Measurements from ENCODE around the gene RBFOX2.

RBFOX2 gene

GRCh38 chr22:35956850-35957249, 71.8 kb downstream of the RBFOX2 start:
- Histone ChIP-seq H3K4me1 (ENCODE audit: control insufficient read depth, insufficient read depth, low read length, poor library complexity, severe bottlenecking) (no peaks in the 10 kb centered on the region), H3K27me3 (replicated peaks; ENCODE audit: control insufficient read depth, insufficient read depth, low read length, poor library complexity, severe bottlenecking) (no peaks in the 10 kb centered on the region), H3K9me3 (ENCODE audit: control insufficient read depth, low read length) (no peaks in the 10 kb centered on the region), H3K4me3 (ENCODE audit: insufficient read depth, low read depth, low read length, poor library complexity, severe bottlenecking) (no peak overlapping the region), H3K36me3 (ENCODE audit: control insufficient read depth, insufficient read depth, low read length) (no peaks in the 10 kb centered on the region), H3K27ac (ENCODE audit: insufficient read depth, low read length, poor library complexity, severe bottlenecking) (no peak overlapping the region)
- no peak for DNase-seq

- Histone ChIP-seq H3K4me3 (ENCODE audit: insufficient read depth, low read depth, low read length, poor library complexity, severe bottlenecking) (no peak overlapping the region), H3K9me3 (ENCODE audit: control insufficient read depth, low read length) (no peaks in the 10 kb centered on the region), H3K27ac (ENCODE audit: insufficient read depth, low read length, poor library complexity, severe bottlenecking) (no peak overlapping the region), H3K4me1 (ENCODE audit: control insufficient read depth, insufficient read depth, low read length, poor library complexity, severe bottlenecking) (no peaks in the 10 kb centered on the region), H3K36me3 (ENCODE audit: control insufficient read depth, insufficient read depth, low read length) (no peaks in the 10 kb centered on the region), H3K27me3 (replicated peaks; ENCODE audit: control insufficient read depth, insufficient read depth, low read length, poor library complexity, severe bottlenecking) (no peaks in the 10 kb centered on the region)
- DNase-seq, result no peak
Observed at GRCh38 chr22:35955546-35955945, 73.1 kb downstream of the RBFOX2 start.

- Histone ChIP-seq H3K36me3 (ENCODE audit: control insufficient read depth, insufficient read depth, low read length) (no peaks in the 10 kb centered on the region), H3K27me3 (replicated peaks; ENCODE audit: control insufficient read depth, insufficient read depth, low read length, poor library complexity, severe bottlenecking) (no peaks in the 10 kb centered on the region), H3K4me3 (ENCODE audit: insufficient read depth, low read depth, low read length, poor library complexity, severe bottlenecking) (no peak overlapping the region), H3K4me1 (ENCODE audit: control insufficient read depth, insufficient read depth, low read length, poor library complexity, severe bottlenecking) (no peaks in the 10 kb centered on the region), H3K27ac (ENCODE audit: insufficient read depth, low read length, poor library complexity, severe bottlenecking) (no peak overlapping the region), H3K9me3 (ENCODE audit: control insufficient read depth, low read length) (no peaks in the 10 kb centered on the region)
- no peak for DNase-seq
Observed at GRCh38 chr22:35952576-35952975, 76.0 kb downstream of the RBFOX2 start.

- no peaks in the 10 kb centered on the region for H3K9me3 ChIP-seq (ENCODE audit: control insufficient read depth, low read length)
- no peak overlapping the region for H3K27ac ChIP-seq (ENCODE audit: insufficient read depth, low read length, poor library complexity, severe bottlenecking)
- no peaks in the 10 kb centered on the region for H3K4me1 ChIP-seq (ENCODE audit: control insufficient read depth, insufficient read depth, low read length, poor library complexity, severe bottlenecking)
- no peak overlapping the region for H3K4me3 ChIP-seq (ENCODE audit: insufficient read depth, low read depth, low read length, poor library complexity, severe bottlenecking)
- no peaks in the 10 kb centered on the region for H3K36me3 ChIP-seq (ENCODE audit: control insufficient read depth, insufficient read depth, low read length)
- no peak for DNase-seq
- no peaks in the 10 kb centered on the region for H3K27me3 ChIP-seq (replicated peaks; ENCODE audit: control insufficient read depth, insufficient read depth, low read length, poor library complexity, severe bottlenecking)
Observed at GRCh38 chr22:35950262-35950661, 78.4 kb downstream of the RBFOX2 start.

- Histone ChIP-seq H3K27ac (ENCODE audit: insufficient read depth, low read length, poor library complexity, severe bottlenecking) (no peak overlapping the region), H3K27me3 (replicated peaks; ENCODE audit: control insufficient read depth, insufficient read depth, low read length, poor library complexity, severe bottlenecking) (no peaks in the 10 kb centered on the region)
- no peak for DNase-seq
Observed at GRCh38 chr22:35949243-35949642, 79.4 kb downstream of the RBFOX2 start.

GRCh38 chr22:35947794-35948425, 80.7 kb downstream of the RBFOX2 start:
- no peak for DNase-seq
- Histone ChIP-seq H3K4me3 (ENCODE audit: insufficient read depth, low read depth, low read length, poor library complexity, severe bottlenecking) (no peak overlapping the region), H3K27me3 (replicated peaks; ENCODE audit: control insufficient read depth, insufficient read depth, low read length, poor library complexity, severe bottlenecking) (no peaks in the 10 kb centered on the region), H3K4me1 (ENCODE audit: control insufficient read depth, insufficient read depth, low read length, poor library complexity, severe bottlenecking) (no peaks in the 10 kb centered on the region), H3K36me3 (ENCODE audit: control insufficient read depth, insufficient read depth, low read length) (no peaks in the 10 kb centered on the region), H3K27ac (ENCODE audit: insufficient read depth, low read length, poor library complexity, severe bottlenecking) (no peak overlapping the region), H3K9me3 (ENCODE audit: control insufficient read depth, low read length) (no peaks in the 10 kb centered on the region)

More at GRCh38 chr22:35949243-35949642, 79.4 kb downstream of the RBFOX2 start:
- Histone ChIP-seq H3K9me3 (ENCODE audit: control insufficient read depth, low read length) (no peaks in the 10 kb centered on the region), H3K4me3 (ENCODE audit: insufficient read depth, low read depth, low read length, poor library complexity, severe bottlenecking) (no peak overlapping the region), H3K36me3 (ENCODE audit: control insufficient read depth, insufficient read depth, low read length) (no peaks in the 10 kb centered on the region), H3K4me1 (ENCODE audit: control insufficient read depth, insufficient read depth, low read length, poor library complexity, severe bottlenecking) (no peaks in the 10 kb centered on the region)

GRCh38 chr22:35944458-35944857, 84.2 kb downstream of the RBFOX2 start:
- no peak overlapping the region for H3K4me3 ChIP-seq (ENCODE audit: insufficient read depth, low read depth, low read length, poor library complexity, severe bottlenecking)
- H3K36me3 ChIP-seq (ENCODE audit: control insufficient read depth, insufficient read depth, low read length), result no peaks in the 10 kb centered on the region
- H3K4me1 ChIP-seq (ENCODE audit: control insufficient read depth, insufficient read depth, low read length, poor library complexity, severe bottlenecking), result no peaks in the 10 kb centered on the region
- H3K27me3 ChIP-seq (replicated peaks; ENCODE audit: control insufficient read depth, insufficient read depth, low read length, poor library complexity, severe bottlenecking), result no peaks in the 10 kb centered on the region
- H3K27ac ChIP-seq (ENCODE audit: insufficient read depth, low read length, poor library complexity, severe bottlenecking), result no peak overlapping the region
- no peak for DNase-seq
- H3K9me3 ChIP-seq (ENCODE audit: control insufficient read depth, low read length), result no peaks in the 10 kb centered on the region

GRCh38 chr22:35940166-35940565, 88.5 kb downstream of the RBFOX2 start:
- Histone ChIP-seq H3K4me1 (ENCODE audit: control insufficient read depth, insufficient read depth, low read length, poor library complexity, severe bottlenecking) (no peaks in the 10 kb centered on the region), H3K36me3 (ENCODE audit: control insufficient read depth, insufficient read depth, low read length) (no peaks in the 10 kb centered on the region), H3K9me3 (ENCODE audit: control insufficient read depth, low read length) (no peaks in the 10 kb centered on the region), H3K27ac (ENCODE audit: insufficient read depth, low read length, poor library complexity, severe bottlenecking) (no peak overlapping the region), H3K27me3 (replicated peaks; ENCODE audit: control insufficient read depth, insufficient read depth, low read length, poor library complexity, severe bottlenecking) (no peaks in the 10 kb centered on the region), H3K4me3 (ENCODE audit: insufficient read depth, low read depth, low read length, poor library complexity, severe bottlenecking) (no peak overlapping the region)
- no peak for DNase-seq

- DNase-seq, result no peak
- Histone ChIP-seq H3K4me1 (ENCODE audit: control insufficient read depth, insufficient read depth, low read length, poor library complexity, severe bottlenecking) (no peaks in the 10 kb centered on the region), H3K27ac (ENCODE audit: insufficient read depth, low read length, poor library complexity, severe bottlenecking) (no peak overlapping the region), H3K9me3 (ENCODE audit: control insufficient read depth, low read length) (no peaks in the 10 kb centered on the region), H3K27me3 (replicated peaks; ENCODE audit: control insufficient read depth, insufficient read depth, low read length, poor library complexity, severe bottlenecking) (no peaks in the 10 kb centered on the region), H3K36me3 (ENCODE audit: control insufficient read depth, insufficient read depth, low read length) (no peaks in the 10 kb centered on the region), H3K4me3 (ENCODE audit: insufficient read depth, low read depth, low read length, poor library complexity, severe bottlenecking) (no peak overlapping the region)
Observed at GRCh38 chr22:35938226-35938625, 90.4 kb downstream of the RBFOX2 start.

- Histone ChIP-seq H3K9me3 (ENCODE audit: control insufficient read depth, low read length) (no peaks in the 10 kb centered on the region), H3K36me3 (ENCODE audit: control insufficient read depth, insufficient read depth, low read length) (no peaks in the 10 kb centered on the region), H3K4me3 (ENCODE audit: insufficient read depth, low read depth, low read length, poor library complexity, severe bottlenecking) (no peak overlapping the region), H3K27me3 (replicated peaks; ENCODE audit: control insufficient read depth, insufficient read depth, low read length, poor library complexity, severe bottlenecking) (no peaks in the 10 kb centered on the region), H3K4me1 (ENCODE audit: control insufficient read depth, insufficient read depth, low read length, poor library complexity, severe bottlenecking) (no peaks in the 10 kb centered on the region), H3K27ac (ENCODE audit: insufficient read depth, low read length, poor library complexity, severe bottlenecking) (no peak overlapping the region)
- DNase-seq, result no peak
Observed at GRCh38 chr22:35930933-35931332, 97.7 kb downstream of the RBFOX2 start.
